Germinal center (tissue), 1 donor: ENCODE results near the gene KXD1.
"Not testable (repeated sequence)": the region's sequence is repeated elsewhere in the genome, so short reads cannot be mapped to it uniquely, and the experiment has no call there.

Experiments
- DNase-seq: peaks from one replicate; pipeline ENCODE4 v3.0.0; 2012; ENCODE audit warnings: mixed read lengths, low spot score

KXD1 gene

GRCh38 chr19:18580311-18580710, 22.6 kb downstream of the KXD1 start:
- no peak for DNase-seq

GRCh38 chr19:18586306-18586705, 28.6 kb downstream of the KXD1 start:
- no peak for DNase-seq

- DNase-seq = no peak
These were observed 29.9 kb downstream of the KXD1 start for GRCh38 chr19:18587561-18587960.

GRCh38 chr19:18587962-18588610, 30.4 kb downstream of the KXD1 start:
- DNase-seq = no peak

GRCh38 chr19:18588611-18589379, 31.1 kb downstream of the KXD1 start, which contains the start of gene REX1BD:
Gene REX1BD (plus strand): TSS chr19:18588798. CDS start chr19:18588802, 4 bp downstream.
- peak; percentile 79 for DNase-seq

- DNase-seq = peak; percentile 70
These were observed 32.0 kb downstream of the KXD1 start for GRCh38 chr19:18589380-18590272.

- no peak for DNase-seq
These were observed 32.9 kb downstream of the KXD1 start for GRCh38 chr19:18590273-18591272.

- DNase-seq = no peak
These were observed 34.2 kb downstream of the KXD1 start for GRCh38 chr19:18591735-18592385.

- not testable (repeated sequence) for DNase-seq
These were observed 35.1 kb downstream of the KXD1 start for GRCh38 chr19:18592732-18593131.

- DNase-seq = no peak
These were observed 35.9 kb downstream of the KXD1 start for GRCh38 chr19:18593367-18594095.

GRCh38 chr19:18594096-18594823, 36.6 kb downstream of the KXD1 start:
- DNase-seq = peak; percentile 93

- DNase-seq = no peak
These were observed 37.2 kb downstream of the KXD1 start for GRCh38 chr19:18594824-18595373.

GRCh38 chr19:18595475-18595874, 37.8 kb downstream of the KXD1 start:
- no peak for DNase-seq

- no peak for DNase-seq
These were observed 39.1 kb downstream of the KXD1 start for GRCh38 chr19:18596752-18597157.

GRCh38 chr19:18597809-18598660, 40.4 kb downstream of the KXD1 start:
- no peak for DNase-seq

GRCh38 chr19:18599485-18599884, 41.8 kb downstream of the KXD1 start:
- DNase-seq = no peak

- DNase-seq = not testable (repeated sequence)
These were observed 43.2 kb downstream of the KXD1 start for GRCh38 chr19:18600692-18601397.
